ENCODE results near the gene OR2T2.
"Not testable (repeated sequence)": the region's sequence is repeated elsewhere in the genome, so short reads cannot be mapped to it uniquely, and the experiment has no call there.

OR2T2 gene

DNA sequence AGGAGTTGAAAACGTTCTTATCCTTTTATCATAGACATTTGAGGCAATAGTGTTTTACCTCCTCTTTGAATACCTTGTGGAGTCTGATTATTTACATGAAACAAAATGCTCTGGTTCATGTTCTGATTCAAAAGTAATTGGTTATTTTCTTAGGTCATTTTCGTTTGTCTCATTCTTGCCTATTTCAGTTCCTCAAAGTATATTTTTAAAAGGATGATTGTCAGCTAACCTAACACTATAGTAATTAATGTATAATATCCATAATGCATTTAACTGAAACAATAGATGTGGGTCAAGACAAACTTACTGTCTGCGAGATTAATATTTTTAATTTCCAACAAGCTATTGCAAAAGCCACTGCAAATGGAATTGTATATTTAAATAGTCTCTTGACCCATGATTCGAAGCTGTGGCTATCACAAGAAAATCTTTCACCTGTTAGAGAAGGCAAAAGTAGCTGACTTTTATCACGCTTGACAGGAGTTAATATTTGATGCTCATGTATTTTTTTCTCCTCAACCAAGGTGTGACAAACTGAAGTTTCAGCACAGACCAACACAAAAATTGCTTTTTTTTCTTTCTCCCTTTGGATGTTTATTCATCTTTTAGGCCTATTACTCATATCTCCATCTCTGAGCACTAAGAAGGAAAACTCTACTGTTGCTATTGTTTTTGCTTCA is 5.2 kb downstream of the OR2T2 start:
- not testable (repeated sequence) for DNase-seq

DNA sequence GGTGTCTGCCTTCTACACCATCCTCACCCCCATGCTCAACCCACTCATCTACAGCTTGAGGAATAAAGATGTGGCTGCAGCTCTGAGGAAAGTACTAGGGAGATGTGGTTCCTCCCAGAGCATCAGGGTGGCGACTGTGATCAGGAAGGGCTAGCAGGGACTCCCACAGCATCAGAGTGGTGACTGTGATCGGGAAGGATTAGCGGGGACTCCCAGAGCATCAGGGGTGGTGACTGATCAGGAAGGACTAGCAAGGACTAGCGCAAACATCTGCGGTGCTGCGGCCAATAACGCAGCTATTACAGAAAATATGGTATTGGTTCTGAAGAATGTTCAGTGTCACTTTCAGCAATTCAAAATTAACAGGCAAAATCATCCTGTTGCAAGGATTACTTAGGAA is 8.2 kb downstream of the OR2T2 start:
- not testable (repeated sequence) for DNase-seq

DNA sequence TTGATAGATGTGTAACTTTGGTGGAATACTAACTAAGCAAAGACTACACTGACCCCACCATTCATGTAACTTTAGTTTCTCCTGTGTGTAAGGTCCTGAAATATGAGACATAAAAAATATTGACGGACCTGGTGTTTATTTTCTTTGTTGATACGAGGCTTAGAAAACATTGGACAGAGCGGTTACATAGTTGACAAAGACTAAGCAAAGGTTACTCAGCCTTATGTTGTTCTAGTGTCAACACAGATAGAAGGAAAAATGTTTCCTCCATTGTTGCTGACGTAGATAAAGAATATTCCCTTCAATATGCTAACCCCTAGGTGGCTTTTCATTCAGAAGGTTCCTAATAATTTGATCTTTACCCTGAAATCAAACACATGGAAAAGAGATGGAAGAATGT is 9.6 kb downstream of the OR2T2 start:
- not testable (repeated sequence) for DNase-seq

DNA sequence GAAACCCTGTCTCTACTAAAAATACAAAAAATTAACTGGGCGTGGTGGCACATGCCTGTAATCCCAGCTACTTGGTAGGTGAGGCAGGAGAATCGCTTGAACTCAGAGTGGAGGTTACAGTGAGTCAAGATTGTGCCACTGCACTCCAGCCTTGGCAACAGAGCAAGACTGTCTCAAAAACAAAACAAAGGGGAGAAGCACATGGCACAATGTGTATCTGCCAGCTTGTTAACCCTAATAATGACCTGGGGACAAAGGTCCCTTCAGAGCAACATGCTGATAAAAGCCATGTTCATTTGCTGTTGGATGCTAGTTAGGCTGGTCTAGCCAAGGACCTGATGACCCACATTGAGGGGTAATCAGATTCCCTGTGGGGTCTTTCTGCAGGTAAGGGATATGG is 11.2 kb downstream of the OR2T2 start:
- not testable (repeated sequence) for DNase-seq

DNA sequence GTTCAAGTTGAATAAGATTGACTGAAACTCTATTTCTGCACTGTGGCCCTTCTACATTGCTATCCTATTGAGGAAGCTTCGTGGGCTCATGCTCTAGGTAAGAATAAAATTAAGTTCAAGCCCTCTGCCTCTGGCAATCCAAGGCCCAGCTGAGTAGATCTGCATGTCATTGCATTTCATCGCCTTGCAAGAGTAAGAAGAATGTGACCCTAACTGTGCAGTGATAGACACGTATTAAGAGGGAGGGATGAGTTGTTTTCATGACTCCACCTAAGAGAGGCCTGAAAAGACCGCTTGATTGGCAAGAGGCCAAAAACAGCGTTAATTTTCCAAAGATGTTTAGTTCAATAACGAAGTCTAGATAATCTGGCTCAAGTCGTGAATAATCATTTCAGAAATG is 13.7 kb downstream of the OR2T2 start:
- not testable (repeated sequence) for DNase-seq

DNA sequence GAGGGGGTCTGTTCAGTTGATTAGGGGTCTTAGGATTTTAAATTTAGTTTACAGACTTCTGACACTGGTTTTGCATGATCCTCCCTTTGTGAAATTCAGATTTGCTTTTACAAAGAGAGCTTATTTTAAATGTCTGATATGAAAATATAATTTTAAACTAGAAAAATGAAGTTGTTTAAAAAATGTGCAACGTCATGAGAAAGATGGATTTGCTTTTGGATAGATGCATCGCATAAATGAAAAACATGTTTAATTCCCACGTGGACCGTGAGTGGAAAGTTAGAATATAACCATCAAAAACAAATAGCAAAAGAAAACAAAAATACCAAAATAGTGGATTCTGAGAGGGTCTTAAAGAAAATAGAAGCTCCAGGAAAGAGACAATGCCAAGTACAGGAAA is 25.7 kb downstream of the OR2T2 start:
- DNase-seq = no peak

DNA sequence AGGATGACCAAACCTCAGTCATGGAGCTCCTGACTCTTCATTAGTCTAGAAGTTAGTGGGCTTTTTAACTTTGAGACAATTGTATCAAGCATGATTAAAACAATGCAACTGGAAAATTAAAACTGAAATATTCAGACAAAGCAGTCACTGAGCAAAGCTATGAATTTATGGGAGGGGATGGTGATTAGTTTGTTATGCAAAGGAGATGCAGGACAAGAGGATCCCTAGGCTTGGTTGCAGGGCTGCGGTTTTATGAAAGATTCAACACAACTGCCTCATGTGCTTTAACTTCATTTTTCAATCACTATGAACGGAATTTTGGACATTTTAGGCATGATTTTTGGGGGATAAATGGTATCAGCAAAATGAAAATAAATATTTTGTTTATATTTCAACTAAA is 26.7 kb downstream of the OR2T2 start:
- DNase-seq = not testable (repeated sequence)

DNA sequence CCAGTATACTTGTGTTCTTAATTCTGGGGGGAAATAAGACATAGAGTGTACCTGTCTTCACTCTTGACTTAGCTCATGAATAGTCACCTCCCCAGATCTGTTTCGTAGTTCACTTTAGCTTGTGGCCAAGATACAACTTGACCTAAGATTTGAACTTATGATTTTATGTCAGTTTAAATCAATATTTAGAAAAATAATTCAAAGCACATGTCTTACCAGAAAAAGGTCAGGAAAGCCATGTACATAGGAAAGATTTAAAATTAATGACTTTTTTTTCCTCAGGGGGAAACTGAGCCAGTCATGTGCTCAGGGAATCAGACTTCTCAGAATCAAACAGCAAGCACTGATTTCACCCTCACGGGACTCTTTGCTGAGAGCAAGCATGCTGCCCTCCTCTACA is 27.6 kb downstream of the OR2T2 start, which contains the start of gene OR2T3:
TSS of gene OR2T3 (plus strand) at position 301 of the 400 bp plus-strand sequence. CDS start at position 301, 0 bp downstream.
- not testable (repeated sequence) for DNase-seq

DNA sequence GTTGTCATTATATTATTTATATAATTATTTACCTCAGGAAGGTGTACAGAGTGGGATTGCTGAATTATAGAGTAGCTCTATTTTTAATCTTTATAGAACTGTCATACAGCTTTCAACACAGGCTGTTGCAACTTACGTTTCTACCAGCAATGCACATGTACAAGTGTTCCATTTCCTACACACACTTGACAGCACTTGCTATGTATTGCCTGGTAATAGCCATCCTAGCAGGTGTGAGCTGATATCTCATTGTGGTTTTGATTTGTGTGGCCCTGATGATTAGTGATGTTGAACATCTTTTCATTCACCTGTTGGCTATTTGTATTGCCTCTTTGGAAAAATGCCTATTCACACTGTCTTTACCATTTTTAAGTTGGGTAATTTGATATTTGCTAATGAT is 30.2 kb downstream of the OR2T2 start:
- DNase-seq = not testable (repeated sequence)

DNA sequence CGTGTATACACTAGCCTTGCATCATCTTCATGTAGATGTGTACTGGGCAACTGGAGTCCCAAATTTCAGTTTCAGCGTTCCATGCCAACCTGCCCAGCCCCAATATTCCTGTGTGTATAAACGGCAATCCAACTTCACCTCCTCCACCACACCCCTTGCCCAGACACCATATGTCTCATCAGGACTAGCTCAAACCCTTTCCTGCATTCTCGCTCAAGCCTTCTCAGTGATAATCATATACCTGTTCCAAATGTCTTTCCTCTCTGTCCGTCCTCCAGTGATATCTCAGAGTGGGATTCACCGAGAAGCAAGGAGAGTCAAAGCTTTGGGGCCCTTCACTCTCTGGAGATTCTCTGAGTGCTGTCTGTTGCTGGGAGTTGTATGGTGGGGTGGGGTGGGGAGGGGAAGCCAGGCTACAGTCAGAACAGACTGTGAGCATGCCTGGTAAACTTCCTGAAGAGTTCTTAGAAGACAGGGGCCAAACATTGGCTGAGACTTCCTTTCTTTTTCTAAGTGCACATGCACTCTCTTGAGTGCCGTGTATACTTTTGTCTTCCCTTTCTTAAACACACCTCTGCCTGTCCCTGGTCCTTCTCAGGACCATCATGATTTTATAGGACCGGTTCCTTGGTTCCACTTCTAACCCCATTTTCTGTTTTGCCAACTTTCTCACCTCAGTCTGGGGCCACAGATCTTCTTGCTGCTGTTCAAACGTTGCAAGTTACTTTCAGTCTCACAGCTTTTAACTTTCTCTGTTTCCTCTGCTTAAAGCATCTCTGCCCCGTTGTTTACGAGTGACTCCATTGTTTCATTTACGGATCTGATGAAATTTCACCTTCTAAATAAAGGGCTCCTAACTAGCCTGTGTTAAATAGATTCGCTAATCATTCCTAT is 36.5 kb downstream of the OR2T2 start:
- peak; percentile 13 for DNase-seq

DNA sequence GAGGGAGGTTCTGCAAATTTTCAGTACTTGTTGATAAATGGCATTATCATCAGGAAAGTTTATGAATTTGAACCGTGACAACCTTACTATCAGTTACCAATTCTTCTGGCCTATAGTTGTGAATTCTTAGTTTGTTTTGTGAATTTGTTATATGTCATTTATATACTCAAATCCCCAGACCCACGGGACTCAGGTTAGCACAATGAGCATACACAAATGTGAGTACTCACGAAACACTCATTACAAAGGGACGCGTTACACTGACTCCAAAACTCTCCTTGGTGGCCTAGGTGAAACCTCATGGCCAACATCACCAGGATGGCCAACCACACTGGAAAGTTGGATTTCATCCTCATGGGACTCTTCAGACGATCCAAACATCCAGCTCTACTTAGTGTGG is 42.9 kb downstream of the OR2T2 start, which contains the start of gene OR2T5:
TSS of gene OR2T5 (plus strand) at position 301 of the 400 bp plus-strand sequence. CDS start at position 301, 0 bp downstream.
- not testable (repeated sequence) for DNase-seq

DNA sequence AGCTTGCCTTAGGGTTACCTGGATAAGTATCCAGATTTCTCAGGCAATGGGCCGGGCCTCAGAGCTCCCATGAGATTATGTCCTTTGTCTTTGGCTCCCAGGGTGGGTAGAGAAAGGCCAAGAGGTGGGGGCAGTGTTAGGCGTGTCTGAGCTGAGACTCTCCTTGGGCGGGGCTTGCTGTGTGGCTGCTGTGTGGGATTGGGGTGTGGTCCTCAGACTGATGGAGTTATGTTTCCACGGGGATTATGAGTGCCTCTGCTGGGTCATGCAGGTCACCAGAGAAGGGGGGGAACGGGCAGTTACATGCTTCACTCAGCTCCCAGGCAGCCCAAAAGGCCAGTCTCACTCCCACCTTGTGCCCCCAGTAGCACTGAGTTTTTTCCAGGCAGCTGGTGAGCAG is 51.2 kb downstream of the OR2T2 start:
- not testable (repeated sequence) for DNase-seq

DNA sequence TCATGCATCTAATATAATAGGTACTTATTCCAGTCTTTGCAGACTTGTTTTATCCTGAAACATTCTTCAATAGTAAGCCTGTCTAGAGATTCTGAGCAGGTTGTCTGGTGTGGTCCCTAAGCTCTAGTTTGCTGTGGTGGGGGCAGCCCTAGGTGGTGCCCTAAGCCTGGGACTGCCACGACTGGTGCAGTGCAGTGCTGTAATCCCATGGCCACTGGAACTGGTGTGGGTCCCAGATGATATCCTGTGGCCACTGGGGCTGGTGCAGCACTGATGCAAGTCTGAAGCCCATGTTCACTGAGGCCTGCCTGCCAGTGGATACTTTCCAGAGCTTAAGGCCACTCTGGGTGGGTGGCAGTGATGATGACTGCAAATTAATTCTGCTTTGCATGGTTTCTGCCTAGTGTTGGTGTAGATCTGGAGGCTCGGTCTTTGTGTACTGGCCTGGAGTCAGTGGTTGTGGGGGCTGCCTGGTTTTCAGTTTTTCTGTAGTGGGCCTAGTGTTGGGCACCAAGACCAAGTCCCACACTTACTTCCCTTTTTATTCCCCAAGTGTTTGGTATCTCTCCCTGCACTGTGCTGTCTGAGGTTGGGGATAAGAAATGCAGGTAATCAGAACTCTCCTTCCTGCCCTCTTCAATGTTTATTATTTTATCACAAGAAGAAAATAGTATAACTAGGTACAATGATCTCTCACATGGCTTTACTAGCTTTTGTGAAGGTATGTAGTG is 55.0 kb downstream of the OR2T2 start:
- peak; percentile 20 for DNase-seq

All from hematopoietic multipotent progenitor cell treated with erythropoietin and hydrocortisone succinate and interleukin-3 and kit ligand, for 4 days (in vitro differentiated cells).